Testis (tissue), 2 donors: ENCODE measurements around the gene IAPP.

ENCODE experiments used
- CTCF ChIP-seq, 3 experiments: fragments of 450-650 bp in 2 of 3; fragments of 200-600 bp in 1 of 3; sonication (generic) in 1 of 3; IDR thresholded peaks; one replicate each; pipeline ENCODE4 v1.5.1; 2016 to 2019; ENCODE audit warnings: antibody characterized with exemption in 3 of 3, mild to moderate bottlenecking in 2 of 3, moderate library complexity in 1 of 3
- POLR2A ChIP-seq: fragments of 450-650 bp; IDR thresholded peaks from one replicate; pipeline ENCODE4 v1.6.1; 2017; ENCODE audit warnings: antibody characterized with exemption, mild to moderate bottlenecking, moderate library complexity

GRCh38 chr12:21339921-21340320 lies 32.8 kb upstream of the IAPP start:
- TF ChIP-seq CTCF (IDR thresholded peaks at IDR 0.05) (no peak), POLR2A (no peak)
